Hepatocyte (in vitro differentiated cells): Measurements from ENCODE around the gene KIF18B.

ENCODE experiments used
- CTCF ChIP-seq: fragments of 200-600 bp; sonication (generic); IDR thresholded peaks from 2 replicates; pipeline ENCODE4 v1.5.1; 2016; ENCODE audit warnings: antibody characterized with exemption, mild to moderate bottlenecking; ENCODE audit not compliant: poor library complexity
- EZH2 ChIP-seq: fragments of 200-600 bp; sonication (generic); IDR thresholded peaks from 2 replicates; pipeline ENCODE4 v1.6.1; 2016; ENCODE audit warnings: antibody characterized with exemption, mild to moderate bottlenecking, borderline replicate concordance

GRCh38 chr17:44907729-44908470, 39.7 kb downstream of the KIF18B start:
- no peak for TF ChIP-seq CTCF
- TF ChIP-seq EZH2: no peak
